ENCODE results near the gene ELOVL6. TPM values are rescaled to one million over a fixed set of nuclear protein-coding genes. Genes with fewer than 3 reads are reported as not detected.
A peak's percentile ranks its signal among the peaks of the same experiment; 100 is the strongest.

Gene ELOVL6
- total and polyA plus RNA-seq, 5 experiments from 2014 or later = 0.11 to 3.0 (median 0.57) TPM

DNA sequence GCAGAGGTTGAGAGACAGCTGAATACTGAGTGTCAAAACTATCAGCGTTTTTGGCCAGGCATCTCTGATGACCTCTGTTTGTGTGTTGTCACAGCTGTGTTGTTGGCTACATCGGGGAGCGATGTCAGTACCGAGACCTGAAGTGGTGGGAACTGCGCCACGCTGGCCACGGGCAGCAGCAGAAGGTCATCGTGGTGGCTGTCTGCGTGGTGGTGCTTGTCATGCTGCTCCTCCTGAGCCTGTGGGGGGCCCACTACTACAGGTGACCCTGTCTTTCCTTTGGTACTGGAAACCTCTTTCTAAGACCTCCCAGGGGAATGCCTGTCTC lies 198.9 kb downstream of the ELOVL6 start:
- Mint-ChIP-seq H3K27ac (no peak overlapping the region), H3K4me3 (no peak overlapping the region), H3K4me1 (peaks cover 0 to 1% (median 0%) of the 10 kb centered on the region in 4 donors), H3K36me3 (no peaks in the 10 kb centered on the region), H3K27me3 (peaks cover 0 to 7% (median 2%) of the 10 kb centered on the region in 5 donors), H3K9me3 (no peaks in the 10 kb centered on the region)
- ATAC-seq (no peak), DNase-seq (no peak)
- POLR2A ChIA-PET = no interaction called here

DNA sequence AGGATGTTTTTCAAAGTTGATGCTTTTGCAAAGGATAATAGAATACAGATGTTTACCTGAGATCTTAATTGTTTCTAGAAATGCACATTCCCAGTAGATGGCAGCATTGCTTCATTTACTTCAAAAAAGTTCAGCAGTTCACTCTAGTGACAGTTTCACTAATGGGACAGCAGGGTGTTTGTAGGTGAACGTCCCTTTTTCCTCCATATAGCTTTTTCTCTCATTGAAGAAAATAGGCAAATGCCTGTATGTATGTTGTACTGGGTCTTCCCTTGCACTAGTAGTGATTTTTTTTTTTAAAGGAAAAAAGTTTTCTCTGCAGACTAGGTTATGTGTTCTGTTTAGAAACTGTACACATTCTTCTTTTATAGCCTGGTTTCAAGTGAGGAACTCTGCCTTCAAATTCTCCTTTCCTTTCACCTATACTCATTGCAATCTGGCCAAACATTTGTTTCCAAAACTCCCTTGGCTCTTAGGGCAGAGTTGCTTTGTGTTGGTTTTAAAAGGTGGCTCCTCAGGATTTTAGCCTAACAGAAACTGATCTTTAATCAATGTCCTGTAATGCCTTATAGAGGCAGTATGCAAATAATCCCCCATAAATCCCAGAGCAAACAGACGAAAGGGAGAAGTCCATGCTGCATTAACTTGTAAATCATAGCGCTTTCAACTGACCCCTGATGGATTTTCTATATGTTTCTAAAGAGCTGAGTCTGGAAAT lies 199.4 kb downstream of the ELOVL6 start:
- peaks cover 0 to 7% (median 2%) of the 10 kb centered on the region in 5 donors for H3K27me3 Mint-ChIP-seq
- H3K36me3 Mint-ChIP-seq = no peaks in the 10 kb centered on the region
- ATAC-seq (peak; percentile 70 to 76), DNase-seq (peak in 5 of 10 donors; percentile 48 to 73 (median 65))
- H3K4me1 Mint-ChIP-seq = peaks cover 0 to 6% (median 0%) of the 10 kb centered on the region in 4 donors
- POLR2A ChIA-PET = interaction anchor here (0.9 kb wide), 1 partner anchor 198 kb away, joined by 3 read pairs; no protein-coding TSS in a partner anchor
- H3K9me3 Mint-ChIP-seq = no peaks in the 10 kb centered on the region
- no peak overlapping the region for H3K27ac Mint-ChIP-seq
- no peak overlapping the region for H3K4me3 Mint-ChIP-seq

GRCh38 chr4:109996526-109996925 lies 201.9 kb downstream of the ELOVL6 start:
- H3K4me3 Mint-ChIP-seq = no peak overlapping the region
- no peak for DNase-seq
- no peak for ATAC-seq
- H3K4me1 Mint-ChIP-seq = peaks cover 0 to 6% (median 0%) of the 10 kb centered on the region in 4 donors
- H3K27ac Mint-ChIP-seq = no peak overlapping the region
- POLR2A ChIA-PET = no interaction called here
- H3K9me3 Mint-ChIP-seq = no peaks in the 10 kb centered on the region
- peaks cover 0 to 10% (median 2%) of the 10 kb centered on the region in 5 donors for H3K27me3 Mint-ChIP-seq
- H3K36me3 Mint-ChIP-seq = no peaks in the 10 kb centered on the region
